Heart right ventricle (tissue), 16 donors: ENCODE data around the gene TCP10L. TPM values are rescaled to one million over a fixed set of nuclear protein-coding genes. Genes with fewer than 3 reads are reported as not detected.

Experiments used
- ATAC-seq, 8 donors: fragments of 200-7000 bp; cut with Tn5 transposase; one replicate each; pipeline ENCODE4 v1.9.1; 2020; ENCODE audit warnings: mild to moderate bottlenecking in 8 of 8, moderate library complexity in 8 of 8, moderate number of reproducible peaks in 1 of 8
- DNase-seq, 2 donors: peaks; one replicate each; pipeline ENCODE4 v3.0.0-alpha.2; 2020
- H3K27ac ChIP-seq, 10 donors: fragments of 200-600 bp; sonication (generic) in 2 of 10; one replicate each; pipeline versions ENCODE4 v1.5.0 to v1.8.0; 2020 to 2022; ENCODE audit warnings: mild to moderate bottlenecking in 3 of 10
- H3K27me3 ChIP-seq, 7 donors: fragments of 200-600 bp; one replicate each; pipeline ENCODE4 v1.8.0; 2021 to 2022; ENCODE audit warnings: mild to moderate bottlenecking in 2 of 7
- H3K36me3 ChIP-seq, 9 donors: fragments of 200-600 bp; sonication (generic) in 1 of 9; one replicate each; pipeline versions ENCODE4 v1.5.0 to v1.8.0; 2020 to 2022; ENCODE audit warnings: mild to moderate bottlenecking in 2 of 9
- H3K4me1 ChIP-seq, 9 donors: fragments of 200-600 bp; sonication (generic) in 1 of 9; one replicate each; pipeline versions ENCODE4 v1.5.0 to v1.8.0; 2020 to 2022; ENCODE audit warnings: mild to moderate bottlenecking in 4 of 9
- H3K4me3 ChIP-seq, 10 donors: fragments of 200-600 bp; sonication (generic) in 2 of 10; one replicate each; pipeline versions ENCODE4 v1.5.0 to v1.8.0; 2020 to 2022; ENCODE audit warnings: mild to moderate bottlenecking in 7 of 10, moderate library complexity in 2 of 10
- H3K9me3 ChIP-seq, 11 donors: fragments of 200-600 bp in 10 of 11; sonication (generic) in 2 of 11; one replicate each; pipeline versions ENCODE4 v1.5.0 to v1.8.0; 2013 to 2022; ENCODE audit warnings: mild to moderate bottlenecking in 2 of 11, control low read depth in 1 of 11, moderate library complexity in 1 of 11
- WGBS, 2 donors: extraction: QIAGEN DNeasy Blood & Tissue Kit; methylation state at CpG; one replicate each; pipeline ENCODE4 v1.1.7; 2013; ENCODE audit warnings: inconsistent platforms in 1 of 2; 5-methylcytosine and 5-hydroxymethylcytosine counted together
- intact Hi-C, 10 donors: fragments of 100-400 bp; cut with DNase I; formaldehyde crosslinking; loops; one replicate each; pipeline versions ENCODE4 v1.11.1 to v1.14.2; 2022
- polyA plus RNA-seq, 2 donors: library from polyadenylated mRNA; stranded (reverse); fragments of 200-250 nt; gene quantifications; one replicate each; pipeline ENCODE4 v1.2.3, GENCODE V29; 2013
- total RNA-seq, 10 donors: library from RNA; stranded (reverse); fragmentation: NEBNext Ultra II Directional in 3 of 10; extraction: Animal tissue kit (Norgen Biotek cat#: 25700) in 3 of 10; gene quantifications; one replicate each; pipeline versions ENCODE4 v1.2.1 to v1.2.4, GENCODE V29; 2021 to 2023
- TF ChIP-seq, protein P1 (sequence below), 9 donors: fragments of 200-600 bp; sonication (generic) in 2 of 9; IDR thresholded peaks; one replicate each; pipeline versions ENCODE4 v1.5.0 to v1.8.0; 2021 to 2022; ENCODE audit warnings: antibody characterized with exemption in 9 of 9, mild to moderate bottlenecking in 5 of 9, moderate library complexity in 1 of 9
- donor health status: Arrhythmogenic right ventricular cardiomyopathy.
- donor health status: ischemic (EF 13 %, LVEDD 7.1; RV severe dilation, severe dysfunction).
- donor health status: healthy with polysubstance abuse.
- donor health status: DM: no; HTN: yes; CAD: no.
- donor health status: DM: no; HTN: no; CAD: no.
- donor health status: ischemic (EF 25% LVEDD 6.9; RV normal size, moderate dysfunction).
- donor health status: ischemic (EF 25% LVEDD 5.7; RV mildly dilated, moderate dysfunction).
- donor health status: healthy.
- donor health status: DM: yes; HTN: yes; CAD: no.
- donor health status: Ischemic cardiomyopathy.
- donor health status: ischemic (EF 35%, LVEDD 5.7; RV mildly dilated, moderate dysfunction).
- donor health status: nonischemic (EF 11% LVEDD 7.7; RV severe dilation, severe dysfunction).
- donor health status: DM: yes; HTN: yes; CAD: no.
- donor health status: PGD.
- donor health status: ischemic (EF 29% LVEDD 5.4; RV normal size, mild dysfunction).
- donor health status: nonischemic (EF 23%, LVEDD 6.1; RV moderate dilation, normal function).

TCP10L gene
- total and polyA plus RNA-seq, 12 donors: 1.4 to 3.8 (median 2.4) TPM

DNA sequence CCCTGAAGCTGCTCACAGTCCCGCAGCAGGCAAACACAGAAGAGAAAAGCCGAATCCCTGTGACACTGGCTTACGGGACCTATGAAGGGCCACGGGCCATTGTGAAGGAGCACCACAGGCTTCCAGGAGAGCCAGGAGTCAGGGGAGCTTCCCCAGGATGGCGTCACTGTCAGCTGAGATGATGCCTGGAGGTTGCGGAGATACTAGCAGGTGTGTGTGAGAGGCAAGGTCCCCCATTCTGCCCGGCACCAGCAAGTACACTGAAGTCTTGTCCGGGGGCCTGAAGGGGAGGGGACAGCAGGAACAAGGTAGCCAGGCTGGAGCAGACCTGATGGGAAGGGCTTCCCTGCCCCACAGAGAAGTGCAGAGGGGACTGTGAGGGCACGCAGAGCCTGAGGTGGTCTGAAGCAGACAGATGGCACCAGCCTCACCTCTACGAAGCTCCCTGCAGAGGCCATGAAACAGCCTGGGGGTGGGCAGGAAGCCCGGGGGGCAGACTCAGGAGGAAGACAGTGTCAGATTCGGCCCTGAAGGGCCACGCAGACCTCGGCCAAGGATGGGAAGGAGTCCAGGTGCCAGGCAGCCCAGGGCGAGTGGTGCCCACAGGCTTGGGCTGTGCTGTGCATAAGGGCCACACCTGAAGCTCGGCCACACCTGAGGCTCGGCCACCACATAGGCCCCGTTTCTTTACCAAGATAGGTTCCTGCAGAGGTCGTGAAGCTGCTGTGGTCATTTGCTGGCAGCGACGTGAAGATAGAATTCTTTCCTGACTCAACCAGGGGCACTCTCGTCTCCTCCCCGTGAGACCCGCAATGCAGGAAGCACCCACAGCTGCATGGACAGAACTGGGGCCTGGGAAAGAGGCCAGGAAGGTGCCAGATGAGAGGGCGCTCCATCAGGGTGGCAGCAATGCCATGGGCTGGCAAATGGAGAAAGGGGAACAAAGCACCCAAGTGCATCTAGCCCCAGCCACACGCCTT is 10.1 kb downstream of the TCP10L start:
- H3K27me3 ChIP-seq: no peaks in the 10 kb centered on the region
- no peak overlapping the region for H3K27ac ChIP-seq
- H3K4me3 ChIP-seq: no peak overlapping the region
- 89 to 93% methylated on average over 26 of the region's 26 CpGs for WGBS, 2 donors
- no peak for DNase-seq
- peaks cover 0 to 20% (median 0%) of the 10 kb centered on the region in 9 donors for H3K36me3 ChIP-seq
- no peaks in the 10 kb centered on the region for H3K9me3 ChIP-seq
- intact Hi-C loops: loop anchor here in 3 of 10 donors (5.0 to 10.0 kb wide), 2 partner anchors 170 to 173 kb away; no protein-coding TSS in a partner anchor
- TF ChIP-seq, protein P1, sequence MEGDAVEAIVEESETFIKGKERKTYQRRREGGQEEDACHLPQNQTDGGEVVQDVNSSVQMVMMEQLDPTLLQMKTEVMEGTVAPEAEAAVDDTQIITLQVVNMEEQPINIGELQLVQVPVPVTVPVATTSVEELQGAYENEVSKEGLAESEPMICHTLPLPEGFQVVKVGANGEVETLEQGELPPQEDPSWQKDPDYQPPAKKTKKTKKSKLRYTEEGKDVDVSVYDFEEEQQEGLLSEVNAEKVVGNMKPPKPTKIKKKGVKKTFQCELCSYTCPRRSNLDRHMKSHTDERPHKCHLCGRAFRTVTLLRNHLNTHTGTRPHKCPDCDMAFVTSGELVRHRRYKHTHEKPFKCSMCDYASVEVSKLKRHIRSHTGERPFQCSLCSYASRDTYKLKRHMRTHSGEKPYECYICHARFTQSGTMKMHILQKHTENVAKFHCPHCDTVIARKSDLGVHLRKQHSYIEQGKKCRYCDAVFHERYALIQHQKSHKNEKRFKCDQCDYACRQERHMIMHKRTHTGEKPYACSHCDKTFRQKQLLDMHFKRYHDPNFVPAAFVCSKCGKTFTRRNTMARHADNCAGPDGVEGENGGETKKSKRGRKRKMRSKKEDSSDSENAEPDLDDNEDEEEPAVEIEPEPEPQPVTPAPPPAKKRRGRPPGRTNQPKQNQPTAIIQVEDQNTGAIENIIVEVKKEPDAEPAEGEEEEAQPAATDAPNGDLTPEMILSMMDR (IDR thresholded peaks at IDR 0.05): no peak
- peaks cover 0 to 4% (median 0%) of the 10 kb centered on the region in 9 donors for H3K4me1 ChIP-seq
- ATAC-seq: peak in 2 of 8 donors; percentile 38 to 45

DNA sequence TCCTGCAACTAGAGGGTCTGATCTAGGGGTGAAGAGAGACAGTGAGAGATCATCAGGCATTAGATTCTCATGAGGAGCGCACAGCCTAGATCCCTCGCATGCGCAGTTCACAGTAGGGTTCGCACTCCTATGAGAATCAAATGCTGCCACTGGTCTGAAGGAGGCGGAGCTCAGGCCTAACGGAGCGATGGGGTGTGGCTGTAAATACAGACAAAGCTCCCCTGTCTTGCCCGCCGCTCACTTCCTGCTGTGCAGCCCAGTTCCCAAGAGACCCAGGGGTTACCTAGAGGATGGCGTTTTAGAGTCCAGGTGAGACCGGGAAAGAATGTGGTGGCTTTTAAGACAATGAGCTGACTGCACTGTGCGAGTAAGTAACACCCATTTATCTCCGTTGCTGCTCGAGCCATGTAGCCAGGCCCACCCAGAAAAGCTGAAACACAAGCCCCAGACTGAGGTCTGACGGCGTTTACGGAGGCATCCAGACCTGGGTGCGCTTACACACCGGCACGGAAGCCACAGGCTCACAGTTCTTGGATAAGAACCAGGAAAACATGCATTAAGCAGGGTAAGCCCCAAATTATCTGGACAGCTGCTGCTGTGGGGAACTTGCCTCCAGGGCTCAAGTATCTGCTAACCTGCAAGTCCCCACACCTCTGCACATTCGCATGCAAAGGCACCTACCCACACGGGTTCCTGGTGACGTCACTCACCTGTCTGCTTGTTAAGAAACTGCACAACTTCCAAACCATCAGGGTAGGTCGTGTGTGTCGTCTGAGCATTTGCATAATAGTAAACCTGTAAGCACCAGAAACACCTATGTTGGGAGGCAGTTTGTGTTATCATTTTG is 12.5 kb downstream of the TCP10L start:
- no peaks in the 10 kb centered on the region for H3K27me3 ChIP-seq
- no peak for ATAC-seq
- no peak overlapping the region for H3K4me3 ChIP-seq
- no peak overlapping the region for H3K27ac ChIP-seq
- H3K9me3 ChIP-seq: no peaks in the 10 kb centered on the region
- intact Hi-C loops: loop anchor here in 3 of 10 donors (5.0 to 10.0 kb wide), 2 partner anchors 168 to 170 kb away; no protein-coding TSS in a partner anchor
- TF ChIP-seq, protein P1 (IDR thresholded peaks at IDR 0.05): no peak
- no peak for DNase-seq
- H3K4me1 ChIP-seq: peaks cover 0 to 18% (median 9%) of the 10 kb centered on the region in 9 donors
- 73 to 76% methylated on average over 25 of the region's 25 CpGs for WGBS, 2 donors
- H3K36me3 ChIP-seq: peaks cover 0 to 10% (median 0%) of the 10 kb centered on the region in 9 donors

- peaks cover 0 to 18% (median 9%) of the 10 kb centered on the region in 9 donors for H3K4me1 ChIP-seq
- H3K36me3 ChIP-seq: no peaks in the 10 kb centered on the region
- intact Hi-C loops: loop anchor here in 4 of 10 donors (2.0 to 10.0 kb wide), 3 partner anchors 166 to 168 kb away; no protein-coding TSS in a partner anchor
- WGBS, 2 donors: 95 to 96% methylated on average over 3 of the region's 3 CpGs
- ATAC-seq: no peak
- peaks cover 0 to under 1% (median 0%) of the 10 kb centered on the region in 11 donors for H3K9me3 ChIP-seq
- TF ChIP-seq, protein P1 (IDR thresholded peaks at IDR 0.05): no peak
- DNase-seq: no peak
- H3K27me3 ChIP-seq: no peaks in the 10 kb centered on the region
- H3K4me3 ChIP-seq: no peak overlapping the region
- H3K27ac ChIP-seq: no peak overlapping the region
These were observed 14.9 kb downstream of the TCP10L start for GRCh38 chr21:32570456-32570855.
